ENCODE results near the gene KCNJ11.

- no peak for TF ChIP-seq CTCF (IDR thresholded peaks at IDR 0.05; ENCODE audit: control extremely low read depth in 1 of 3, insufficient read depth in 1 of 3, low read depth in 1 of 3, low read length in 3 of 3)
- no peak for TF ChIP-seq MAX (IDR thresholded peaks at IDR 0.05)
- no peak for TF ChIP-seq POLR2A (IDR thresholded peaks at IDR 0.05; ENCODE audit: control extremely low read depth in 1 of 2, low read depth in 2 of 2, low read length in 2 of 2)
- no peak for TF ChIP-seq POLR2AphosphoS5 (IDR thresholded peaks at IDR 0.05; ENCODE audit: low read depth, low read length)
- no peak for TF ChIP-seq GABPA (IDR thresholded peaks at IDR 0.05; ENCODE audit: borderline replicate concordance, insufficient read depth, low read length)
- no peak for TF ChIP-seq SAP30 (IDR thresholded peaks at IDR 0.05; ENCODE audit: insufficient read depth, insufficient replicate concordance, low read length)
- TF ChIP-seq USF2 (IDR thresholded peaks at IDR 0.05; ENCODE audit: low read length), result no peak
- TF ChIP-seq RFX5 (IDR thresholded peaks at IDR 0.05; ENCODE audit: borderline replicate concordance, low read depth, low read length), result no peak
- TF ChIP-seq RXRA (IDR thresholded peaks at IDR 0.05; ENCODE audit: insufficient read depth, low read depth, low read length), result no peak
- no peak for TF ChIP-seq TBP (IDR thresholded peaks at IDR 0.05; ENCODE audit: low read depth, low read length)
Measured at GRCh38 chr11:17399236-17399635, 10.8 kb upstream of the KCNJ11 start.
